Erythroblast (primary cell): ENCODE results near the gene SS18L1.

ENCODE experiments used
- GATA1 ChIP-seq: IDR thresholded peaks from 2 replicates; pipeline ENCODE4 v1.6.1; 2011; ENCODE audit warnings: low read depth, mild to moderate bottlenecking, control low read depth, low read length, moderate library complexity
- POLR2A ChIP-seq: IDR thresholded peaks from 2 replicates; pipeline ENCODE4 v1.6.1; 2011; ENCODE audit warnings: mild to moderate bottlenecking, low read length

DNA sequence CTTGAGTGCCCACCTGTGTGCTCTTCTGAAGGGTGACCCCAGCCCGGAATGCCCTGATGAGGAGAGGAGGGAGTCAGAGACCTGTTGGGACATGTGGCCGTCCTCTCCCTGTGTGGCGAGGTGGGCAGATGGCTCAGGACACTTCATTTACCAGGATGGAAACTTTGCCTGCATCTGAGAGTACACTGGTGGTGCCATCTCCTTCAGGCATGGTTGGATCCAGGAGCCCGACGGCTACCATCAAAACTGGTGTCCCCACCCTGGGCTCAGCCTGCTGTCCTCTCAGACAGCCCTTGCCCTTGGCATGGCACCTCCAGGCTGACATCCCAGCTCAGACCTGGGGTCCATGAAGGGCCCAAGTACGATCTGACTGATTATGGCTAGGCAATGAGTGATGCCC, 87.7 kb downstream of the SS18L1 start:
- no peak for TF ChIP-seq POLR2A
- no peak for TF ChIP-seq GATA1
